ENCODE data around the gene CHPF. TPM values are rescaled to one million over a fixed set of nuclear protein-coding genes. Genes with fewer than 3 reads are reported as not detected.

Gene CHPF
- total RNA-seq, 1 experiment from 2014 or later, result 26.4 TPM

- Histone ChIP-seq H3K36me3 (ENCODE audit: control insufficient read depth, insufficient read depth, low read length) (no peaks in the 10 kb centered on the region), H3K4me1 (peaks cover 18% of the 10 kb centered on the region), H3K27me3 (replicated peaks; ENCODE audit: control insufficient read depth, insufficient read depth, low read length) (no peaks in the 10 kb centered on the region; the same call in 1 of the 2 replicates), H3K4me3 (ENCODE audit: low read depth, low read length) (no peak overlapping the region), H3K9me3 (no peaks in the 10 kb centered on the region)
- H3K4me1 Mint-ChIP-seq (ENCODE audit: low read depth, unreplicated experiment), result peaks cover 29% of the 10 kb centered on the region
- no peaks in the 10 kb centered on the region for H3K36me3 Mint-ChIP-seq (ENCODE audit: insufficient read depth, unreplicated experiment)
- CTCF ChIA-PET, result interaction anchor here (0.9 to 8.2 kb wide), 9 partner anchors 13 to 125 kb away, joined by 3 to 243 read pairs (median 4); partner anchors contain the start of gene GMPPA
- intact Hi-C loops (cut with micrococcal nuclease; ENCODE audit: unreplicated experiment), result no loop called here
- no peaks in the 10 kb centered on the region for H3K9me3 Mint-ChIP-seq (ENCODE audit: unreplicated experiment)
- BruUV-seq (replicated peaks), result no TSS peak
- no peak overlapping the region for H3K4me3 Mint-ChIP-seq (ENCODE audit: unreplicated experiment)
- no peak overlapping the region for H3K27ac Mint-ChIP-seq (ENCODE audit: unreplicated experiment)
- DNase-seq, result no peak
- H3K27me3 Mint-ChIP-seq (ENCODE audit: insufficient read depth, unreplicated experiment), result peaks cover 27% of the 10 kb centered on the region
- POLR2A ChIA-PET, result no interaction called here
- TF ChIP-seq CTCF (IDR thresholded peaks at IDR 0.05; ENCODE audit: insufficient read depth in 1 of 2, low read depth in 1 of 2, low read length in 1 of 2, severe bottlenecking in 1 of 2, unreplicated experiment in 1 of 2), result no peak
These were observed 17.1 kb downstream of the CHPF start for GRCh38 chr2:219526320-219527075.

- peak; percentile 61 to 68 for DNase-seq
- TF ChIP-seq CTCF (IDR thresholded peaks at IDR 0.05; ENCODE audit: insufficient read depth in 1 of 2, low read depth in 1 of 2, low read length in 1 of 2, severe bottlenecking in 1 of 2, unreplicated experiment in 1 of 2), result no peak
- Mint-ChIP-seq H3K27me3 (ENCODE audit: insufficient read depth, unreplicated experiment) (peaks cover 22% of the 10 kb centered on the region), H3K9me3 (ENCODE audit: unreplicated experiment) (no peaks in the 10 kb centered on the region), H3K27ac (ENCODE audit: unreplicated experiment) (no peak overlapping the region), H3K4me1 (ENCODE audit: low read depth, unreplicated experiment) (peaks cover 34% of the 10 kb centered on the region), H3K4me3 (ENCODE audit: unreplicated experiment) (no peak overlapping the region), H3K36me3 (ENCODE audit: insufficient read depth, unreplicated experiment) (no peaks in the 10 kb centered on the region)
- ChIA-PET CTCF (interaction anchor here (0.5 to 8.2 kb wide), 11 partner anchors 12 to 231 kb away, joined by 3 to 243 read pairs (median 4); partner anchors contain the start of gene GMPPA), POLR2A (interaction anchor here (0.7 kb wide), 2 partner anchors 27 to 84 kb away, joined by 3 to 4 read pairs; partner anchors contain the start of gene GMPPA)
- Histone ChIP-seq H3K27me3 (replicated peaks; ENCODE audit: control insufficient read depth, insufficient read depth, low read length) (no peaks in the 10 kb centered on the region; the same call in 1 of the 2 replicates), H3K4me1 (peaks cover 25% of the 10 kb centered on the region), H3K4me3 (ENCODE audit: low read depth, low read length) (no peak overlapping the region), H3K9me3 (no peaks in the 10 kb centered on the region), H3K36me3 (ENCODE audit: control insufficient read depth, insufficient read depth, low read length) (no peaks in the 10 kb centered on the region)
- no TSS peak for BruUV-seq (replicated peaks)
- intact Hi-C loops (cut with micrococcal nuclease; ENCODE audit: unreplicated experiment), result no loop called here
These were observed 17.9 kb downstream of the CHPF start for GRCh38 chr2:219525533-219526232.

- CTCF ChIA-PET, result interaction anchor here (1.1 to 8.2 kb wide), 3 partner anchors 15 to 230 kb away, joined by 3 to 243 read pairs (median 14); partner anchors contain the start of gene GMPPA
- H3K4me1 ChIP-seq, result peaks cover 25% of the 10 kb centered on the region
- POLR2A ChIA-PET, result no interaction called here
- peaks cover 16% of the 10 kb centered on the region for H3K27me3 Mint-ChIP-seq (ENCODE audit: insufficient read depth, unreplicated experiment)
- H3K36me3 Mint-ChIP-seq (ENCODE audit: insufficient read depth, unreplicated experiment), result no peaks in the 10 kb centered on the region
- intact Hi-C loops (cut with micrococcal nuclease; ENCODE audit: unreplicated experiment), result no loop called here
- no peak overlapping the region for H3K4me3 Mint-ChIP-seq (ENCODE audit: unreplicated experiment)
- TF ChIP-seq CTCF (IDR thresholded peaks at IDR 0.05; ENCODE audit: insufficient read depth in 1 of 2, low read depth in 1 of 2, low read length in 1 of 2, severe bottlenecking in 1 of 2, unreplicated experiment in 1 of 2), result no peak
- no peaks in the 10 kb centered on the region for H3K9me3 Mint-ChIP-seq (ENCODE audit: unreplicated experiment)
- H3K4me3 ChIP-seq (ENCODE audit: low read depth, low read length), result no peak overlapping the region
- no peaks in the 10 kb centered on the region; the same call in 1 of the 2 replicates for H3K27me3 ChIP-seq (replicated peaks; ENCODE audit: control insufficient read depth, insufficient read depth, low read length)
- no peaks in the 10 kb centered on the region for H3K9me3 ChIP-seq
- H3K4me1 Mint-ChIP-seq (ENCODE audit: low read depth, unreplicated experiment), result peaks cover 34% of the 10 kb centered on the region
- no peak for DNase-seq
- no peaks in the 10 kb centered on the region for H3K36me3 ChIP-seq (ENCODE audit: control insufficient read depth, insufficient read depth, low read length)
- BruUV-seq (replicated peaks), result no TSS peak
- H3K27ac Mint-ChIP-seq (ENCODE audit: unreplicated experiment), result no peak overlapping the region
These were observed 18.8 kb downstream of the CHPF start for GRCh38 chr2:219524817-219525216.

Measured in Caco-2 (cell line).